ENCODE measurements around the gene CDCA3. TPM values are rescaled to one million over a fixed set of nuclear protein-coding genes. Genes with fewer than 3 reads are reported as not detected.
A peak's percentile ranks its signal among the peaks of the same experiment; 100 is the strongest.
"Not testable (repeated sequence)": the region's sequence is repeated elsewhere in the genome, so short reads cannot be mapped to it uniquely, and the experiment has no call there.

The CDCA3 gene
- total and polyA plus RNA-seq, 2 of the 13 experiments (the other 11 are each of a cell fraction or from before 2014, with no cell fraction given) = 32.7 to 56.5 TPM

DNA sequence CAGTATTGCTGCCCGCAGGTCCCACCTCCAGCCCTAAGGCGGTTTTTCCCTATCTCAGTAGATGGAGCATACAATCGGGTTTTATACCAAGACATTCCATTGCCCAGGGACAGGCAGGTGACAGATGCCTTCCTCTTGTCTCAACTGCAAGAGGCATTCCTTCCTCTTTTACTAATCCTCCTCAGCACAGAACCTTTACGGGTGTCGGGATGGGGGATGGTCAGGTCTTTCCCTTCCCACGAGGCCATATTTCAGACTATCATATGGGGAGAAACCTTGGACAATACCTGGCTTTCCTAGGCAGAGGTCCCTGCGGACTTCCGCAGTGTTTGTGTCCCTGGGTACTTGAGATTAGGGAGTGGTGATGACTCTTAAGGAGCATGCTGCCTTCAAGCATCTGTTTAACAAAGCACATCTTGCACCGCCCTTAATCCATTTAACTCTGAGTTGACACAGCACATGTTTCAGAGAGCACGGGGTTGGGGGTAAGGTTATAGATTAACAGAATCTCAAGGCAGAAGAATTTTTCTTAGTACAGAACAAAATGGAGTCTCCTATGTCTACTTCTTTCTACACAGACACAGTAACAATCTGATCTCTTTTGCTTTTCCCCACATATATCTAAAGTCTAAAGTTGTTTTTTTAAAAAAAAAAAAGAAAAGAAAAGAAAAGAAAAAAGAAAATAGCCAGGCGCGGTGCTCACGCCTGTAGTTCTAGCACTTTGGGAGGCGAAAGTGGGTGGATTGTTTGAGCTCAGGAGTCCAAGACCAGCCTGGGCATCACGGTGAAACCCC, 35.3 kb upstream of the CDCA3 start:
- H3K9me3 ChIP-seq (ENCODE audit: low read length); in situ Hi-C loops (cut with HindIII; ENCODE audit: extremely low pct_ligation_motif_present, low pct_unique_long_range_greater_than_20kb); H3K4me3 ChIP-seq (replicated peaks in 1 of 3; ENCODE audit: insufficient read depth in 1 of 3, low read depth in 2 of 3, low read length in 3 of 3); H3K9ac ChIP-seq (ENCODE audit: insufficient read depth, low read depth, low read length); intact Hi-C loops (cut with micrococcal nuclease; ENCODE audit: unreplicated experiment); H3K79me2 ChIP-seq (ENCODE audit: insufficient read depth, low read length); H3K27me3 ChIP-seq (ENCODE audit: control insufficient read depth in 1 of 2, insufficient read depth in 2 of 2, low read length in 2 of 2); BruUV-seq (replicated peaks); ATAC-seq; H2AFZ ChIP-seq (ENCODE audit: low read length); FAIRE-seq; H4K20me1 ChIP-seq (ENCODE audit: insufficient read depth, low read length); CTCF ChIA-PET (ENCODE audit: low intra/inter-chr PET ratio, low total read pairs); H3K36me3 ChIP-seq (replicated peaks in 1 of 2; ENCODE audit: control insufficient read depth in 1 of 2, insufficient read depth in 2 of 2, low read length in 2 of 2); DNase-seq (ENCODE audit: low spot score): not testable (repeated sequence)
- POLR2A ChIA-PET = interaction anchor here (0.7 to 3.0 kb wide), 4 partner anchors 14 to 57 kb away, joined by 3 to 25 read pairs (median 4); partner anchors contain the start of genes C12orf57, LRRC23, RNU7-1 and SPSB2
- 59% methylated on average over 12 of the region's 15 CpGs for WGBS (ENCODE audit: low lambda C conversion rate)
- Histone ChIP-seq H3K4me1 (ENCODE audit: insufficient read depth, low read length) (peaks cover 55% of the 10 kb centered on the region), H3K4me2 (ENCODE audit: low read depth, low read length) (peak overlapping the region; percentile 18; the same call in 1 of the 2 replicates), H3K27ac (ENCODE audit: extremely low read length, insufficient read depth, low read length) (peak overlapping the region; percentile 61)
- TF ChIP-seq, protein P1, sequence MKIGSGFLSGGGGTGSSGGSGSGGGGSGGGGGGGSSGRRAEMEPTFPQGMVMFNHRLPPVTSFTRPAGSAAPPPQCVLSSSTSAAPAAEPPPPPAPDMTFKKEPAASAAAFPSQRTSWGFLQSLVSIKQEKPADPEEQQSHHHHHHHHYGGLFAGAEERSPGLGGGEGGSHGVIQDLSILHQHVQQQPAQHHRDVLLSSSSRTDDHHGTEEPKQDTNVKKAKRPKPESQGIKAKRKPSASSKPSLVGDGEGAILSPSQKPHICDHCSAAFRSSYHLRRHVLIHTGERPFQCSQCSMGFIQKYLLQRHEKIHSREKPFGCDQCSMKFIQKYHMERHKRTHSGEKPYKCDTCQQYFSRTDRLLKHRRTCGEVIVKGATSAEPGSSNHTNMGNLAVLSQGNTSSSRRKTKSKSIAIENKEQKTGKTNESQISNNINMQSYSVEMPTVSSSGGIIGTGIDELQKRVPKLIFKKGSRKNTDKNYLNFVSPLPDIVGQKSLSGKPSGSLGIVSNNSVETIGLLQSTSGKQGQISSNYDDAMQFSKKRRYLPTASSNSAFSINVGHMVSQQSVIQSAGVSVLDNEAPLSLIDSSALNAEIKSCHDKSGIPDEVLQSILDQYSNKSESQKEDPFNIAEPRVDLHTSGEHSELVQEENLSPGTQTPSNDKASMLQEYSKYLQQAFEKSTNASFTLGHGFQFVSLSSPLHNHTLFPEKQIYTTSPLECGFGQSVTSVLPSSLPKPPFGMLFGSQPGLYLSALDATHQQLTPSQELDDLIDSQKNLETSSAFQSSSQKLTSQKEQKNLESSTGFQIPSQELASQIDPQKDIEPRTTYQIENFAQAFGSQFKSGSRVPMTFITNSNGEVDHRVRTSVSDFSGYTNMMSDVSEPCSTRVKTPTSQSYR (CRISPR knock-in tag; IDR thresholded peaks at IDR 0.05; ENCODE audit: borderline replicate concordance) = peak; percentile 32; the same call in 1 of the 2 replicates
- TF ChIP-seq ZNF460 (CRISPR knock-in tag; IDR thresholded peaks at IDR 0.05; ENCODE audit: borderline replicate concordance) (peak; percentile 60; the same call in 1 of the 2 replicates), GATAD2A (CRISPR knock-in tag; IDR thresholded peaks at IDR 0.05) (peak; percentile 7; the same call in 1 of the 2 replicates)
- TF ChIP-seq, protein P2, sequence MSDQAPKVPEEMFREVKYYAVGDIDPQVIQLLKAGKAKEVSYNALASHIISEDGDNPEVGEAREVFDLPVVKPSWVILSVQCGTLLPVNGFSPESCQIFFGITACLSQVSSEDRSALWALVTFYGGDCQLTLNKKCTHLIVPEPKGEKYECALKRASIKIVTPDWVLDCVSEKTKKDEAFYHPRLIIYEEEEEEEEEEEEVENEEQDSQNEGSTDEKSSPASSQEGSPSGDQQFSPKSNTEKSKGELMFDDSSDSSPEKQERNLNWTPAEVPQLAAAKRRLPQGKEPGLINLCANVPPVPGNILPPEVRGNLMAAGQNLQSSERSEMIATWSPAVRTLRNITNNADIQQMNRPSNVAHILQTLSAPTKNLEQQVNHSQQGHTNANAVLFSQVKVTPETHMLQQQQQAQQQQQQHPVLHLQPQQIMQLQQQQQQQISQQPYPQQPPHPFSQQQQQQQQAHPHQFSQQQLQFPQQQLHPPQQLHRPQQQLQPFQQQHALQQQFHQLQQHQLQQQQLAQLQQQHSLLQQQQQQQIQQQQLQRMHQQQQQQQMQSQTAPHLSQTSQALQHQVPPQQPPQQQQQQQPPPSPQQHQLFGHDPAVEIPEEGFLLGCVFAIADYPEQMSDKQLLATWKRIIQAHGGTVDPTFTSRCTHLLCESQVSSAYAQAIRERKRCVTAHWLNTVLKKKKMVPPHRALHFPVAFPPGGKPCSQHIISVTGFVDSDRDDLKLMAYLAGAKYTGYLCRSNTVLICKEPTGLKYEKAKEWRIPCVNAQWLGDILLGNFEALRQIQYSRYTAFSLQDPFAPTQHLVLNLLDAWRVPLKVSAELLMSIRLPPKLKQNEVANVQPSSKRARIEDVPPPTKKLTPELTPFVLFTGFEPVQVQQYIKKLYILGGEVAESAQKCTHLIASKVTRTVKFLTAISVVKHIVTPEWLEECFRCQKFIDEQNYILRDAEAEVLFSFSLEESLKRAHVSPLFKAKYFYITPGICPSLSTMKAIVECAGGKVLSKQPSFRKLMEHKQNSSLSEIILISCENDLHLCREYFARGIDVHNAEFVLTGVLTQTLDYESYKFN (CRISPR knock-in tag; conservative IDR thresholded peaks at IDR 0.05) = 0 out of 2 replicates have a peak, but pooled peaks have one; percentile 18

All from HepG2 (cell line).